Trophoblast cell (in vitro differentiated cells and primary cell): ENCODE results near the gene PBX4.
"Not testable (repeated sequence)": the region's sequence is repeated elsewhere in the genome, so short reads cannot be mapped to it uniquely, and the experiment has no call there.

Experiments
- DNase-seq, 2 donors: peaks; one replicate each; pipeline ENCODE4 v3.0.0-alpha.2; 2016
- H2AFZ ChIP-seq: 2 replicates; pipeline ENCODE4 v1.6.1; 2013; ENCODE audit warnings: low read length, moderate library complexity, mild to moderate bottlenecking; ENCODE audit not compliant: insufficient read depth, poor library complexity
- H2AK5ac ChIP-seq: 2 replicates; pipeline ENCODE4 v1.6.1; 2013; ENCODE audit warnings: mild to moderate bottlenecking, low read length
- H2BK120ac ChIP-seq: 2 replicates; pipeline ENCODE4 v1.6.1; 2013; ENCODE audit warnings: low read length, mild to moderate bottlenecking, moderate library complexity; ENCODE audit not compliant: insufficient read depth, poor library complexity
- H2BK12ac ChIP-seq: 2 replicates; pipeline ENCODE4 v1.6.1; 2013; ENCODE audit warnings: mild to moderate bottlenecking, low read length, moderate library complexity
- H2BK5ac ChIP-seq: 2 replicates; pipeline ENCODE4 v1.6.1; 2013; ENCODE audit warnings: low read length, low read depth, moderate library complexity, mild to moderate bottlenecking; ENCODE audit not compliant: poor library complexity
- H3K14ac ChIP-seq: 2 replicates; pipeline ENCODE4 v1.6.1; 2013; ENCODE audit warnings: mild to moderate bottlenecking, low read length
- H3K18ac ChIP-seq: 2 replicates; pipeline ENCODE4 v1.6.1; 2013; ENCODE audit warnings: mild to moderate bottlenecking, low read length
- H3K23ac ChIP-seq: 2 replicates; pipeline ENCODE4 v1.6.1; 2013; ENCODE audit warnings: low read length
- H3K27ac ChIP-seq: 2 replicates; pipeline ENCODE4 v1.5.1; 2013; ENCODE audit warnings: low read depth, mild to moderate bottlenecking, inconsistent platforms, low read length, moderate library complexity
- H3K27me3 ChIP-seq: 2 replicates; pipeline ENCODE4 v1.6.1; 2013; ENCODE audit warnings: inconsistent platforms, mild to moderate bottlenecking, low read length, moderate library complexity; ENCODE audit not compliant: insufficient read depth
- H3K36me3 ChIP-seq, 2 experiments: 1 replicate in 1 of 2; 2 replicates in 1 of 2; pipeline ENCODE4 v1.6.1; 2013; ENCODE audit warnings: low read length in 2 of 2, mild to moderate bottlenecking in 2 of 2, moderate library complexity in 1 of 2; ENCODE audit not compliant: insufficient read depth in 2 of 2, control insufficient read depth in 1 of 2
- H3K4ac ChIP-seq: 2 replicates; pipeline ENCODE4 v1.6.1; 2013; ENCODE audit warnings: low read depth, mild to moderate bottlenecking, low read length, moderate library complexity
- H3K4me1 ChIP-seq, 2 experiments: 1 replicate in 1 of 2; 2 replicates in 1 of 2; pipeline ENCODE4 v1.6.1; 2013; ENCODE audit warnings: low read length in 2 of 2, mild to moderate bottlenecking in 2 of 2, moderate library complexity in 1 of 2; ENCODE audit not compliant: insufficient read depth in 2 of 2, control insufficient read depth in 1 of 2
- H3K4me2 ChIP-seq: 2 replicates; pipeline ENCODE4 v1.6.1; 2013; ENCODE audit warnings: inconsistent platforms, mild to moderate bottlenecking, low read length, moderate library complexity
- H3K4me3 ChIP-seq: 2 replicates; pipeline ENCODE4 v1.5.1; 2013; ENCODE audit warnings: mild to moderate bottlenecking, low read depth, low read length, inconsistent platforms
- H3K79me1 ChIP-seq: one replicate; pipeline ENCODE4 v1.6.1; 2013; ENCODE audit warnings: low read length
- H3K79me2 ChIP-seq: 2 replicates; pipeline ENCODE4 v1.6.1; 2013; ENCODE audit warnings: low read length, mild to moderate bottlenecking; ENCODE audit not compliant: control insufficient read depth, insufficient read depth, poor library complexity
- H3K9ac ChIP-seq: 2 replicates; pipeline ENCODE4 v1.6.1; 2013; ENCODE audit warnings: mild to moderate bottlenecking, low read length
- H3K9me3 ChIP-seq: 2 replicates; pipeline ENCODE4 v1.6.1; 2013; ENCODE audit warnings: low read depth, mild to moderate bottlenecking, control low read depth, inconsistent platforms, low read length; ENCODE audit not compliant: insufficient read depth
- H4K12ac ChIP-seq: 2 replicates; pipeline ENCODE4 v1.6.1; 2013; ENCODE audit warnings: low read depth, mild to moderate bottlenecking, low read length, moderate library complexity
- H4K8ac ChIP-seq: 2 replicates; pipeline ENCODE4 v1.6.1; 2013; ENCODE audit warnings: low read depth, mild to moderate bottlenecking, low read length, moderate library complexity
- H4K91ac ChIP-seq: one replicate; pipeline ENCODE4 v1.6.1; 2013; ENCODE audit warnings: low read depth, mild to moderate bottlenecking, low read length, moderate library complexity
- WGBS: extraction: QIAGEN DNeasy Blood & Tissue Kit; methylation state at CpG from one replicate; pipeline ENCODE4 v1.1.7; 2013; ENCODE audit warnings: missing lambda C conversion rate; ENCODE audit not compliant: insufficient read length, insufficient coverage; ENCODE audit errors: extremely low coverage; 5-methylcytosine and 5-hydroxymethylcytosine counted together

PBX4 gene

DNA sequence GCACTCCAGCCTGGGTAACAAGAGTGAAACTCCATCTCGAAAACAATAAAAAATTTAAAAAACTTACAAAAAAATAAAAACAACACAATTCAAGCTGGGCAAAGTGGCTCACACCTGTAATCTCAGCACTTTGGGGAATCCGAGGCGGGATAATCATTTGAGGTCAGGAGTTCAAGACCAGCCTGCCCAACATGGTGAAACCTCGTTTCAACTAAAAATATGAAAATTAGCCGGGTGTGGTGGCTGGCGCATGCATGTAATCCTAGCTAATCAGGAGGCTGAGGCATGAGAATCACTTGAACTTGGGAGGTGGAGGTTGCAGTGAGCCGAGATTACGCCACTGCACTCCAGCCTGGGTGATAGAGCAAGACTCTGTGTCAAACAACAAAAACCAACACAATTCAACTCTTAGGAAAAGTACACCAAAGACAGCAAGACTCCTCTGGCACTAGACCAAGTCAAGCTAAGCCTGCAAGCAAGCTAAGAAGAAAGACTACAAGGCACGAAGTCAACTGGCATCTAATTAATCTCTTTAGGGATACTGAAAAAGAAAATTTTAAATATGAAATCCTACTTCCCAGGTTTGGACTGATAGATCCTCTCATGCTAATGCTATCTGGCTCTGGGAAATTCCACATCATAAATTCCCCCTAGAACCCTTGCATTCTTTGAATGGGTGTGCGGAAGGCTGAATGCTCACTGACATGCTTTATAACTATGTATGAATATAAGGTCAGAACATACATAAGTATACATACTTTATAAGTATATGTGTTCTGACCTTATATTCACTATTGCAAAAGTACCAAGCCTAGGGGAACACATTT lies 7.9 kb downstream of the PBX4 start:
- no CpG with 5 or more reads among the region's 10 CpGs for WGBS
- no peak overlapping the region for H3K9ac ChIP-seq
- H3K18ac ChIP-seq: no peak overlapping the region

DNA sequence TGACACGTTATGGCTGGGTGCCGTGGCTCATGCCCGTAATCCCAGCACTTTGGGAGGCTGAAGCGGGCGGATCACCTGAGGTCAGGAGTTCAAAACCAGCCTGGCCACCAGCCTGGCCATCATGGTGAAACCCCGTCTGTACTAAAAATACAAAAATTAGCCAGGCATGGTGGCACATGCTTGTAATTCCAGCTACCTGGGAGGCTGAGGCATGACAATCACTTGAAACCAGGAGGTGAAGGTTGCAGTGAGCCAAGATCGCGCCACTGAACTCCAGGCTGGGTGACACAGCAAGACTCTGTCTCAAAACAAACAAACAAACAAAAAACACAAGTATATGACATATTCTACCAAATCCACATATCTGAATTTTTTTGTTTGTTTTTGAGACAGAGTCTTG lies 11.8 kb downstream of the PBX4 start:
- not testable (repeated sequence) for H3K23ac ChIP-seq, H3K79me1 ChIP-seq, H2BK5ac ChIP-seq, H3K36me3 ChIP-seq, H3K27me3 ChIP-seq, H2AK5ac ChIP-seq, H2BK12ac ChIP-seq, H3K79me2 ChIP-seq, H3K27ac ChIP-seq, H4K12ac ChIP-seq, H3K4me1 ChIP-seq, H3K4me3 ChIP-seq, H4K8ac ChIP-seq, H3K14ac ChIP-seq, H3K18ac ChIP-seq, H2BK120ac ChIP-seq, H2AFZ ChIP-seq, H3K9ac ChIP-seq, H3K4ac ChIP-seq, H3K4me2 ChIP-seq, H3K9me3 ChIP-seq, H4K91ac ChIP-seq
- WGBS: no CpG with 5 or more reads among the region's 8 CpGs
- peak; percentile 79 to 83 for DNase-seq

More for the DNA sequence above, 7.9 kb downstream of the PBX4 start:
- Histone ChIP-seq H3K4ac (no peak overlapping the region), H3K79me2 (no peaks in the 10 kb centered on the region), H4K8ac (no peak overlapping the region), H2AFZ (no peak overlapping the region), H2BK5ac (no peak overlapping the region), H4K91ac (no peak overlapping the region), H3K4me3 (no peak overlapping the region), H2BK120ac (no peak overlapping the region), H3K36me3 (no peaks in the 10 kb centered on the region), H3K4me2 (no peak overlapping the region), H3K79me1 (no peaks in the 10 kb centered on the region), H3K4me1 (peaks cover 5 to 6% of the 10 kb centered on the region in 2 experiments), H3K14ac (no peak overlapping the region), H3K9me3 (no peaks in the 10 kb centered on the region), H4K12ac (no peak overlapping the region), H3K27ac (no peak overlapping the region), H2AK5ac (no peak overlapping the region), H2BK12ac (no peak overlapping the region), H3K27me3 (no peaks in the 10 kb centered on the region), H3K23ac (no peak overlapping the region)
- DNase-seq: peak; percentile 87 to 95

GRCh38 chr19:19606021-19606420 lies 12.5 kb downstream of the PBX4 start:
- Histone ChIP-seq H2BK5ac (no peak overlapping the region), H3K18ac (no peak overlapping the region), H2BK120ac (no peak overlapping the region), H3K79me1 (no peaks in the 10 kb centered on the region), H2AFZ (no peak overlapping the region), H4K91ac (no peak overlapping the region), H4K12ac (no peak overlapping the region), H2AK5ac (no peak overlapping the region), H3K27ac (no peak overlapping the region), H3K9ac (no peak overlapping the region), H3K23ac (no peak overlapping the region), H3K79me2 (no peaks in the 10 kb centered on the region), H2BK12ac (no peak overlapping the region), H3K36me3 (no peaks in the 10 kb centered on the region), H3K4me3 (no peak overlapping the region), H3K4me2 (no peak overlapping the region), H3K14ac (no peak overlapping the region), H3K4ac (no peak overlapping the region), H3K27me3 (no peaks in the 10 kb centered on the region), H4K8ac (no peak overlapping the region), H3K4me1 (no peaks in the 10 kb centered on the region), H3K9me3 (no peaks in the 10 kb centered on the region)
- peak; percentile 60 to 71 for DNase-seq
- WGBS: no CpG with 5 or more reads among the region's 1 CpG

DNA sequence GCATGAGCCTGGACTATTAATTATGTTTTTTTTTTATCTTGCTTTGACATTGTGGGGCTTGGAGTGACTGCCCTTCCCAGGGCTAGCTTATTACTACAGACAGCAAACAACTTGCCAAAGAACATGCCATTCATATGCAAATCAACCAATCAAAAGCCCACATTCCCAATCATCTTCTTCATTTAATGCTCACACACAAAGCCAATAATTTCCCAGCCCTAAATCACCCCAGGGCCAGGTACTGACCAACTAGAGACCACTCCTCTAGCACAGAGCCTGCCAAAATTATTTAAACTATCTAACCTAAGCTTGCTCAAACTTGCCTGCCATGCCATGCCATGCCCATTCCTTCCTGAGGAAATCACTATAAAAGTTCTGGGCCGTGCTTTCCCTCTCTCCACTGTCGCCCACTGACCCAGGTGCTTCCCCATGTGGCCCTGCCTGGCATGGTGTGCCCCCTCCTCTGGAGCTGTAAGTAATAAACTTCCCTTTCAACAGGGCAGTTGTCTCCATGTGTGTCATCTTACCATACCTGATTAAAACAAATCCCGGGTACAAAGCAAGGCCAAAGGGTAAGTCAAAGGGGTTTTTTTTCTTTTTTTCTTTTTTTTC lies 15.7 kb downstream of the PBX4 start:
- Histone ChIP-seq H2BK120ac (no peak overlapping the region), H2BK12ac (no peak overlapping the region), H3K4me1 (no peaks in the 10 kb centered on the region), H4K91ac (no peak overlapping the region), H3K4me2 (no peak overlapping the region), H3K79me1 (no peaks in the 10 kb centered on the region), H3K79me2 (no peaks in the 10 kb centered on the region), H3K9me3 (no peaks in the 10 kb centered on the region), H3K27ac (no peak overlapping the region), H2BK5ac (no peak overlapping the region), H2AK5ac (no peak overlapping the region), H4K12ac (no peak overlapping the region), H3K27me3 (no peaks in the 10 kb centered on the region), H2AFZ (no peak overlapping the region), H3K36me3 (no peaks in the 10 kb centered on the region), H3K18ac (no peak overlapping the region), H3K14ac (no peak overlapping the region), H3K9ac (no peak overlapping the region), H3K4ac (no peak overlapping the region), H3K23ac (no peak overlapping the region), H4K8ac (no peak overlapping the region), H3K4me3 (no peak overlapping the region)
- no peak for DNase-seq
- no CpG with 5 or more reads among the region's 3 CpGs for WGBS
